Fibroblast of lung (primary cell): ENCODE data around the gene PUM2. TPM values are rescaled to one million over a fixed set of nuclear protein-coding genes. Genes with fewer than 3 reads are reported as not detected.

Experiments used
- DNase-seq, 2 donors: peaks; one replicate each; pipeline versions ENCODE4 v3.0.0 to v3.0.0-alpha.2; 2010; ENCODE audit warnings: low read depth in 2 of 2
- H2AFZ ChIP-seq: 2 replicates; pipeline ENCODE4 v1.5.1; 2012; ENCODE audit warnings: low read length, control low read depth, inconsistent platforms
- H3K27ac ChIP-seq: 2 replicates; pipeline ENCODE4 v1.5.1; 2011; ENCODE audit warnings: low read length, control low read depth; ENCODE audit not compliant: insufficient read depth
- H3K27me3 ChIP-seq: 2 replicates; pipeline ENCODE4 v1.5.1; 2011; ENCODE audit warnings: mild to moderate bottlenecking, low read length; ENCODE audit not compliant: control insufficient read depth, insufficient read depth
- H3K36me3 ChIP-seq: 2 replicates; pipeline ENCODE4 v1.5.1; 2011; ENCODE audit warnings: low read length; ENCODE audit not compliant: control insufficient read depth, insufficient read depth
- H3K4me1 ChIP-seq: 2 replicates; pipeline ENCODE4 v1.5.1; 2011; ENCODE audit warnings: low read length; ENCODE audit not compliant: control insufficient read depth, insufficient read depth; ENCODE audit errors: extremely low read depth
- H3K4me2 ChIP-seq: 2 replicates; pipeline ENCODE4 v1.5.1; 2011; ENCODE audit warnings: low read length, control low read depth; ENCODE audit not compliant: insufficient read depth; ENCODE audit errors: extremely low read depth
- H3K4me3 ChIP-seq, 4 experiments: fragments of 200-600 bp in 1 of 4; sonication (generic) in 1 of 4; replicated peaks in 1 of 4; 2 replicates each; pipeline ENCODE4 v1.5.1; 2011 to 2016; ENCODE audit warnings: low read length in 4 of 4, low read depth in 3 of 4, mild to moderate bottlenecking in 3 of 4, control low read depth in 2 of 4, inconsistent platforms in 1 of 4, mixed read lengths in 1 of 4; ENCODE audit not compliant: insufficient read depth in 1 of 4; ENCODE audit errors: control extremely low read depth in 1 of 4
- H3K79me2 ChIP-seq: 2 replicates; pipeline ENCODE4 v1.5.1; 2012; ENCODE audit warnings: mild to moderate bottlenecking, low read length, inconsistent platforms; ENCODE audit not compliant: control insufficient read depth, insufficient read depth
- H3K9ac ChIP-seq: 2 replicates; pipeline ENCODE4 v1.5.1; 2011; ENCODE audit warnings: mild to moderate bottlenecking, low read length, control low read depth; ENCODE audit not compliant: insufficient read depth
- H3K9me3 ChIP-seq: 2 replicates; pipeline ENCODE4 v1.5.1; 2012; ENCODE audit warnings: low read depth, low read length; ENCODE audit not compliant: control insufficient read depth, insufficient read depth
- H4K20me1 ChIP-seq: 2 replicates; pipeline ENCODE4 v1.5.1; 2011; ENCODE audit warnings: low read length; ENCODE audit not compliant: control insufficient read depth, insufficient read depth; ENCODE audit errors: extremely low read depth
- EZH2 ChIP-seq: IDR thresholded peaks from 2 replicates; pipeline ENCODE4 v1.5.1; 2012; ENCODE audit warnings: low read length, control low read depth, mild to moderate bottlenecking; ENCODE audit errors: missing control alignments
- polyA plus RNA-seq, 2 donors: library from polyadenylated mRNA; depleted of rRNA in 1 of 2; stranded (reverse) in 1 of 2; unstranded in 1 of 2; fragments of >200 nt; gene quantifications; 2 replicates each; pipeline ENCODE4 v1.2.1, GENCODE V29; 2011 to 2012; ENCODE audit warnings: missing spikeins in 1 of 2
- total RNA-seq: library from RNA; depleted of rRNA; stranded (reverse); fragments of >200 nt; gene quantifications from 2 replicates; pipeline ENCODE4 v1.2.1, GENCODE V29; 2014
- TF ChIP-seq, protein P1 (sequence below), 2 donors: IDR thresholded peaks in 1 of 2; conservative IDR thresholded peaks in 1 of 2; 1 replicate in 1 of 2; 2 replicates in 1 of 2; pipeline ENCODE4 v1.5.1; 2011 to 2012; ENCODE audit warnings: low read length in 2 of 2, control low read depth in 1 of 2, inconsistent platforms in 1 of 2, low read depth in 1 of 2, mild to moderate bottlenecking in 1 of 2

PUM2 gene
- total and polyA plus RNA-seq, 2 donors (not counting 1 experiment from before 2014, with no cell fraction given) = 48.2 to 54.2 TPM

DNA sequence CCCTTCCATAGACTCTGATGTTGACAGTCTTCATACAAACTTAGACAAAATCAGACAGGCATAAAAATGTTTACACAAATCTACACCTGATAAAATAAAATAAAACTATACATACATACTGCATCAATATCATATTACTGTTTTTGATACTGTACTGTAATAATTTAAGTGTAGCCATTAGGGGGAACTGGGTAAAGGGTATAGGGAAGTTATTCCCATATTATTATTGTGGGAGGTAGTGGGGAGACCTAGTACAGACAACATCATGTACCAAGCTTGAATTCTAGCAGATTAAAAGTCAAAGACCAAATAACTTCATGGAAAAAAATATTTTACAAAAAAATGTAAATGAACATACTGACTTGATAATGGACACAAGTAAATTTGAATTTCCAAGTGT, 43.3 kb downstream of the PUM2 start:
- DNase-seq = no peak
- Histone ChIP-seq H3K9me3 (no peaks in the 10 kb centered on the region), H3K9ac (no peak overlapping the region), H3K27me3 (no peaks in the 10 kb centered on the region), H3K4me2 (no peak overlapping the region), H3K27ac (no peak overlapping the region), H3K36me3 (no peaks in the 10 kb centered on the region), H3K4me3 (no peak overlapping the region), H4K20me1 (no peaks in the 10 kb centered on the region), H2AFZ (no peak overlapping the region), H3K79me2 (peaks cover 15% of the 10 kb centered on the region), H3K4me1 (peaks cover 23% of the 10 kb centered on the region)
- TF ChIP-seq, protein P1, sequence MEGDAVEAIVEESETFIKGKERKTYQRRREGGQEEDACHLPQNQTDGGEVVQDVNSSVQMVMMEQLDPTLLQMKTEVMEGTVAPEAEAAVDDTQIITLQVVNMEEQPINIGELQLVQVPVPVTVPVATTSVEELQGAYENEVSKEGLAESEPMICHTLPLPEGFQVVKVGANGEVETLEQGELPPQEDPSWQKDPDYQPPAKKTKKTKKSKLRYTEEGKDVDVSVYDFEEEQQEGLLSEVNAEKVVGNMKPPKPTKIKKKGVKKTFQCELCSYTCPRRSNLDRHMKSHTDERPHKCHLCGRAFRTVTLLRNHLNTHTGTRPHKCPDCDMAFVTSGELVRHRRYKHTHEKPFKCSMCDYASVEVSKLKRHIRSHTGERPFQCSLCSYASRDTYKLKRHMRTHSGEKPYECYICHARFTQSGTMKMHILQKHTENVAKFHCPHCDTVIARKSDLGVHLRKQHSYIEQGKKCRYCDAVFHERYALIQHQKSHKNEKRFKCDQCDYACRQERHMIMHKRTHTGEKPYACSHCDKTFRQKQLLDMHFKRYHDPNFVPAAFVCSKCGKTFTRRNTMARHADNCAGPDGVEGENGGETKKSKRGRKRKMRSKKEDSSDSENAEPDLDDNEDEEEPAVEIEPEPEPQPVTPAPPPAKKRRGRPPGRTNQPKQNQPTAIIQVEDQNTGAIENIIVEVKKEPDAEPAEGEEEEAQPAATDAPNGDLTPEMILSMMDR (conservative IDR thresholded peaks at IDR 0.05 in 1 of 2, IDR thresholded peaks at IDR 0.05 in 1 of 2; ENCODE audit: low read depth in 1 of 2, low read length in 2 of 2) = no peak
- TF ChIP-seq EZH2 = no peak

DNA sequence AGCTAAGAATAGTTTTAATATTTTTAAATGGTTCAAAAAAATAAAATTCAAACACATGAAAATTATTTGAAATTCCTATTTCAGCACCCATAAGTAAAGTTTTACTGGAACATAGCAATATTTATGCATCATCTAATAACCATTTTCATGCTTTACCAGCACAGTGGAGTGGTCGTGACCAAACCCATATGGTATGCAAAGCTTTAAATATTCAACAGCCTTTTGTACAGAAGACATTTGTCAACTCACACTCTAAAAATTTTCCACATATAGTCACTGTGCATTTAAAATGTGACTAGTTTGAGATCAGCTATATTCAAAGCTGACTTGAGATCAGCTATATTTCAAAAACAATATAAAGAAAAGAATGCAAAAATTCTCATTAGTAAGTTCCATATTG, 46.2 kb downstream of the PUM2 start:
- no peak overlapping the region for H3K4me3 ChIP-seq
- peak overlapping the region; percentile 32 for H3K4me2 ChIP-seq
- peak; percentile 77 to 84 for DNase-seq
- no peak overlapping the region for H3K27ac ChIP-seq
- no peaks in the 10 kb centered on the region for H4K20me1 ChIP-seq
- no peak for TF ChIP-seq EZH2
- TF ChIP-seq, protein P1 (conservative IDR thresholded peaks at IDR 0.05 in 1 of 2, IDR thresholded peaks at IDR 0.05 in 1 of 2; ENCODE audit: low read depth in 1 of 2, low read length in 2 of 2) = no peak
- H3K4me1 ChIP-seq = peaks cover 23% of the 10 kb centered on the region
- no peak overlapping the region for H3K9ac ChIP-seq
- H3K27me3 ChIP-seq = no peaks in the 10 kb centered on the region
- H3K36me3 ChIP-seq = no peaks in the 10 kb centered on the region
- H3K9me3 ChIP-seq = no peaks in the 10 kb centered on the region
- no peak overlapping the region for H2AFZ ChIP-seq
- H3K79me2 ChIP-seq = peaks cover 25% of the 10 kb centered on the region

DNA sequence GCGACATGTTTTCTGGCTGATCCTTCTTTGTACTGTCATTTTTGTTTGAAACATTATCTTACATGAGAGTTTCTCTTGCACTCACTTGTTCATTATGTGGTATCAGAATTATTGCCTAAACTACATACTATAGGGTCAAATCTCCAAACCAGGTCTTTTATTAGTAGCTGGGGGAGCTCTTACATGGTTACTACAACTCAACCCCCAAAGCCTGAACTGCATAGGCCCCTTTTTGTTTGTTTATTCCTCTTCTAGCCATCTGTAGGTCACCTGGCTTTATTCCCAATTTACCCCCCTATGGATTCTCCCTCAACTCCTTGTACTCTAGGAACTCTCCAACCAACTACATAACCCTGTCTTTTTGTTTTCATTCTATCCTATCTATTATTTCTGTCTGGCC, 46.7 kb downstream of the PUM2 start:
- Histone ChIP-seq H3K36me3 (peaks cover 1% of the 10 kb centered on the region), H3K4me3 (no peak overlapping the region), H2AFZ (no peak overlapping the region), H3K27ac (peak overlapping the region; percentile 13), H3K27me3 (no peaks in the 10 kb centered on the region), H4K20me1 (no peaks in the 10 kb centered on the region), H3K4me1 (peaks cover 23% of the 10 kb centered on the region), H3K4me2 (no peak overlapping the region), H3K79me2 (peaks cover 29% of the 10 kb centered on the region), H3K9ac (no peak overlapping the region), H3K9me3 (no peaks in the 10 kb centered on the region)
- DNase-seq = peak; percentile 11 to 16
- TF ChIP-seq, protein P1 (conservative IDR thresholded peaks at IDR 0.05 in 1 of 2, IDR thresholded peaks at IDR 0.05 in 1 of 2; ENCODE audit: low read depth in 1 of 2, low read length in 2 of 2) = no peak
- TF ChIP-seq EZH2 = no peak
